IPS DF 6.9 (cell line): ENCODE measurements around the gene TM4SF1.
"Not testable (repeated sequence)": the region's sequence is repeated elsewhere in the genome, so short reads cannot be mapped to it uniquely, and the experiment has no call there.

Source experiments
- DNase-seq: peaks from one replicate; pipeline ENCODE4 v3.0.0-alpha.2; 2013; ENCODE audit warnings: low read depth, low spot score
- H3K27ac ChIP-seq: one replicate; pipeline ENCODE4 v1.5.1; 2013; ENCODE audit warnings: low read length, control low read depth
- H3K27me3 ChIP-seq: 2 replicates; pipeline ENCODE4 v1.6.1; 2013; ENCODE audit warnings: mild to moderate bottlenecking, low read length; ENCODE audit not compliant: control insufficient read depth, insufficient read depth
- H3K36me3 ChIP-seq: 2 replicates; pipeline ENCODE4 v1.6.1; 2013; ENCODE audit warnings: low read length; ENCODE audit not compliant: control insufficient read depth, insufficient read depth
- H3K4me1 ChIP-seq: 2 replicates; pipeline ENCODE4 v1.6.1; 2013; ENCODE audit warnings: low read length; ENCODE audit not compliant: control insufficient read depth, insufficient read depth
- H3K4me3 ChIP-seq: 2 replicates; pipeline ENCODE4 v1.5.1; 2013; ENCODE audit warnings: mild to moderate bottlenecking, low read length
- H3K9me3 ChIP-seq: 2 replicates; pipeline ENCODE4 v1.6.1; 2013; ENCODE audit warnings: low read length, inconsistent platforms; ENCODE audit not compliant: control insufficient read depth, insufficient read depth
- WGBS: extraction: QIAGEN DNeasy Blood & Tissue Kit; methylation state at CpG from one replicate; pipeline ENCODE4 v1.1.7; 2013; ENCODE audit warnings: mixed read lengths, missing lambda C conversion rate; ENCODE audit not compliant: insufficient read length, insufficient coverage; 5-methylcytosine and 5-hydroxymethylcytosine counted together

The TM4SF1 gene

DNA sequence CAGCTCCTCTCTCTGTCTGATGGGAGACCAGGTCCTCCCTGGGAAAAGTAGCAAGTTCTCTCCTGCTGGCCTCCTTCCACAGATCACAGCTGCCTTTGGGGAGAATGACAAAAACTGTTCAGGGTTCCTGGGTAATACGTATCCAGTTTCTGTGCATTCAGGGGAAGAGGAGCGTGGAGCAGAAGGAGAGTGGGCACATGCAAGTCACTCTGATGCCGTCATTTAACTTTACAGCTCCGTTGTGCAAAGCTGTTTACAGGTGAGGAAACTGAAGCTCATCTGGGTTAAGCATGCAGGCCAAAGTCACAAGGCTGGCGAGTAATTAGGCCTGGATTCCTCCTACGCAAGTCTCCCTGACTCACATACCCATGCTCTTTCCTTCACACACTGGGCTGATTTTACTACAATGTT, 7.5 kb upstream of the TM4SF1 start:
- WGBS = no CpG with 5 or more reads among the region's 6 CpGs
- no peak for DNase-seq
- Histone ChIP-seq H3K27ac (no peak overlapping the region), H3K4me3 (no peak overlapping the region), H3K4me1 (no peaks in the 10 kb centered on the region), H3K36me3 (no peaks in the 10 kb centered on the region), H3K27me3 (no peaks in the 10 kb centered on the region), H3K9me3 (no peaks in the 10 kb centered on the region)

DNA sequence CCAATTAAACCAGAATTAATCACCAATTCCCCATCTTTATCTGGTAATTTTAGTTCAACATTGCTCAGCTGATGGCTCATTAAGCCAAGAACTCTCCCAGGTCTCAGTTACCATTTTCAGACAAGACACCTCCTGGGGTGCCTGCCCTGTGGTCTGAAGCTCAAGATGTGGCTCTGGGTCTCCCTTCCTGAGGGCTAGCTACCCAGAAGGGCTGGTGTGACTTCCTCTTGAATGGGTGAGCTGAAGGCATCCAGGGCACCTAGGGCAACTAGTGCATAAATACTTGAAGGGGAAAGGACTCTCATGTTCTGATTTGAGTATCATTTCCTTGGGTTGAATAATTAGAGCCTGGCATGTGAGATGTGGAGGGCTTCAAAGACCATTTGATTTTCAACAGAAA, 6.7 kb upstream of the TM4SF1 start:
- no peaks in the 10 kb centered on the region for H3K4me1 ChIP-seq
- no peak overlapping the region for H3K4me3 ChIP-seq
- H3K27ac ChIP-seq = no peak overlapping the region
- no peaks in the 10 kb centered on the region for H3K27me3 ChIP-seq
- no peaks in the 10 kb centered on the region for H3K9me3 ChIP-seq
- H3K36me3 ChIP-seq = no peaks in the 10 kb centered on the region
- no peak for DNase-seq

GRCh38 chr3:149383703-149384102, 6.3 kb upstream of the TM4SF1 start:
- Histone ChIP-seq H3K9me3 (no peaks in the 10 kb centered on the region), H3K27ac (no peak overlapping the region), H3K36me3 (no peaks in the 10 kb centered on the region), H3K4me3 (no peak overlapping the region), H3K4me1 (no peaks in the 10 kb centered on the region), H3K27me3 (no peaks in the 10 kb centered on the region)
- no peak for DNase-seq

DNA sequence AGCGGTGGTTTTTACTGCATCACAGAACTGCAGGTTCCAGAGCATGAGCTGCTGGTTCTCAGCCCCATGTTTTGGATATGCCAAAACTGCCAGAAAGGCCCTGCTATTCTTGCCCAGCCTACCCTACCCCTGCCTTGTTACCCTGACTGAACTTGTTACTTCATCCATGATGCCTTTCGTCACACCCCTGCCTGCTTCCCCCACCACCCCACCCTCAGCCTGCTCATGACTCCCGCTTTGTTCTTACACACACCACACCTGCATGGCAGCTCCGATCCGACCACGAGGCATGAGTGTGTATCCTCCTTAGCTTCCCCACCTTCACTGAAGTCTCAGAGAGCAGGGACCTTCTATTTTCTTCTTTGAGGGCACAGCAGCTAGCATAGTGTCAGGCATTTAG, 5.1 kb upstream of the TM4SF1 start:
- H3K4me1 ChIP-seq = no peaks in the 10 kb centered on the region
- H3K36me3 ChIP-seq = no peaks in the 10 kb centered on the region
- H3K4me3 ChIP-seq = no peak overlapping the region
- H3K27me3 ChIP-seq = no peaks in the 10 kb centered on the region
- no peak overlapping the region for H3K27ac ChIP-seq
- H3K9me3 ChIP-seq = no peaks in the 10 kb centered on the region
- WGBS = no CpG with 5 or more reads among the region's 6 CpGs
- no peak for DNase-seq

GRCh38 chr3:149382101-149382467, 4.6 kb upstream of the TM4SF1 start:
- Histone ChIP-seq H3K27me3 (no peaks in the 10 kb centered on the region), H3K4me3 (no peak overlapping the region), H3K36me3 (no peaks in the 10 kb centered on the region), H3K9me3 (no peaks in the 10 kb centered on the region), H3K4me1 (peaks cover 3% of the 10 kb centered on the region; the same call in 1 of the 2 replicates), H3K27ac (no peak overlapping the region)
- WGBS = no CpG with 5 or more reads among the region's 4 CpGs
- no peak for DNase-seq

GRCh38 chr3:149381173-149382100, 4.0 kb upstream of the TM4SF1 start:
- H3K4me3 ChIP-seq = no peak overlapping the region
- DNase-seq = no peak
- no peak overlapping the region for H3K27ac ChIP-seq
- H3K36me3 ChIP-seq = no peaks in the 10 kb centered on the region
- H3K4me1 ChIP-seq = peaks cover 3% of the 10 kb centered on the region; the same call in 1 of the 2 replicates
- H3K9me3 ChIP-seq = no peaks in the 10 kb centered on the region
- H3K27me3 ChIP-seq = no peaks in the 10 kb centered on the region
- WGBS = no CpG with 5 or more reads among the region's 6 CpGs

GRCh38 chr3:149380220-149380619, 2.8 kb upstream of the TM4SF1 start:
- not testable (repeated sequence) for H3K36me3 ChIP-seq, H3K4me1 ChIP-seq, H3K4me3 ChIP-seq, H3K27ac ChIP-seq, H3K9me3 ChIP-seq, DNase-seq, H3K27me3 ChIP-seq
- no CpG with 5 or more reads among the region's 32 CpGs for WGBS

DNA sequence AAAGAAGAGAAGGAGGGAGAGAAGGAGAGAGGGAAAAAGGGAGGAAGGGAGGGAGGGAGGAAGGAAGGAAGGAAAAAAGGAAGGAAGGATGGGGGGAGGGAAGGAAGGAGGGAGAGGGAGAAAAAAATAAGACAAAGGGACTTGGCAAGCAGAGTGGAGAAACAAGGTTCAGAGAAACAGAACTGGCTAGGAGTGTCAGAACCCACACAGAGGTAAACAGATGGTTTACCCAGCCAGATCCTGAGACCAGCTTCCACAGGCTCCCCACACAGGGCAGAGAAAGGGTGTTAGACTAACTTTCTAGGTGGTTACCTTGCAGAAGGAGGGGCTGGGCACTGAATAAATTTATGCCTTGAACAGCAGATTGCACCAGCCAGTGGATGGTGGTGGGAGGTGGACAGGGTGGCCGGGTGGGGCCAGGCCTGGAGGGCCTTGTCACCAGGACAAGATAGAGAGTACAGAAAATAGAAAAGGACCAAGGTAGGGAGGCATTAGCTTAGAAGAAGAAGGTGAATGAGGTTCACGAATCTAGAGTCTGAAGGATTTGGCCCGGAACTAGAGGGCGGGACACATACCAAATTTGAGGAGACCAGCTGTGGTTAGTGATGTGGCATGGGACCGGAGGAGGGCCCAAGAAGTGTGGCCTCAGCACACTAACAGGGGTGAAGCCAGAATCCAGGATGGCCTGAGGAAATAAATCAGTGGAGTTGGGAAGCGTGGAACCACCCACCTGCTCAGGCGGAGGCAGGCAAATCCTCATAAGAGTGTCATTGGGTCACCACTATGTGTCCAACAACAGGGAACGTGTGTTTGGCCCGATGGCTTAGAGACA, 1.2 kb upstream of the TM4SF1 start:
- Histone ChIP-seq H3K27ac (no peak overlapping the region), H3K4me3 (no peak overlapping the region), H3K9me3 (no peaks in the 10 kb centered on the region), H3K27me3 (no peaks in the 10 kb centered on the region), H3K4me1 (peaks cover 3% of the 10 kb centered on the region; the same call in 1 of the 2 replicates), H3K36me3 (no peaks in the 10 kb centered on the region)
- no peak for DNase-seq
- no CpG with 5 or more reads among the region's 9 CpGs for WGBS

DNA sequence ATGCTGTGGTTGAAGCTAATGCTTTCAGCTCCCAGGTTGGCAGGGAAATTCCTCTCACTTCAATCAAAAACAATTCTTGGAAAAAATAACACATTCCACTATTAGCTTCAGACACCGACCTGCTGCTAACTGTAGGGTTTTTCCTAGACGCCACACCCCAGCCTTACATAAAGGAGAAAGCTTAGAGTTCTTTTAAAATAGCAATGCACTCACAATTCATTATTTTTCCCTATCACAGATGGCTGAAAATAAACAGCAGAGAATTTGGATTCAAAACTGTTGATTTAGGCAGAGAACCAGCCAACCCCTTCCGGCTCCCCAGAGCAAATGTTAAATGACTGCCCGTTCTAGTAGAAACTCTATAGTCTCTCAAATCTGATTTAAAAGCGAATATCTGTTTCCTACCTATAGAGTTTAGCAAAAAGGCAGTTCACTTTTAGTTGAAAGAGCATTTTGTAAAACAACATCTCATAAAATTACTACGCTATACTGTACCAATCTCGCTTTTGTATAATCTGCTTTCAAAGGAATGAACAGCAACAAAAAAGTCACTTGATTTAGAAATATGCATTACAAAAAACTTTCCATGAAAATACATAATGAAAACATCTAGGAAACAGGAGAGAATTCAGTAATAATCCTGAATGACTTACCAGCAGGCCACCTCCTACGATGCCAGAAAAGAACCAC, 586 bp downstream of the TM4SF1 start:
- Histone ChIP-seq H3K36me3 (no peaks in the 10 kb centered on the region), H3K4me3 (no peak overlapping the region), H3K9me3 (no peaks in the 10 kb centered on the region), H3K27me3 (no peaks in the 10 kb centered on the region), H3K27ac (no peak overlapping the region), H3K4me1 (peaks cover 3% of the 10 kb centered on the region; the same call in 1 of the 2 replicates)
- no peak for DNase-seq
- WGBS = no CpG with 5 or more reads among the region's 8 CpGs

- Histone ChIP-seq H3K9me3 (no peaks in the 10 kb centered on the region), H3K27me3 (no peaks in the 10 kb centered on the region), H3K4me3 (no peak overlapping the region), H3K36me3 (no peaks in the 10 kb centered on the region), H3K27ac (no peak overlapping the region), H3K4me1 (peaks cover 3% of the 10 kb centered on the region; the same call in 1 of the 2 replicates)
- no CpG with 5 or more reads among the region's 4 CpGs for WGBS
- DNase-seq = no peak
Measured at GRCh38 chr3:149375501-149376196, 1.8 kb downstream of the TM4SF1 start.
